HEK293 (cell line): ENCODE data around the gene HERPUD2.

ENCODE experiments used
- CTCF ChIA-PET: fragments of 350-600 bp; formaldehyde crosslinking; extraction: SDS; loops from one replicate; lab custom pipeline; 2021; ENCODE audit warnings: antibody characterized with exemption; lab: Yijun Ruan, JAX
- POLR2A ChIA-PET: fragments of 300-600 bp; formaldehyde crosslinking; extraction: SDS; loops from one replicate; lab custom pipeline; 2020; ENCODE audit warnings: antibody characterized with exemption, inconsistent platforms; lab: Yijun Ruan, JAX
- H3K27ac ChIP-seq: fragments of 200-500 bp; sonication (Bioruptor generic); 2 replicates; pipeline ENCODE4 v1.5.1; 2014; ENCODE audit warnings: low read depth, low read length, control low read depth, inconsistent platforms; ENCODE audit errors: extremely low read depth
- H3K36me3 ChIP-seq, 2 experiments: fragments of 200-500 bp in 1 of 2; sonication (Bioruptor generic) in 1 of 2; 1 replicate in 1 of 2; 2 replicates in 1 of 2; pipeline ENCODE4 v1.5.1; 2014 to 2017; ENCODE audit warnings: inconsistent platforms in 2 of 2, low read length in 2 of 2; ENCODE audit not compliant: control insufficient read depth in 2 of 2, insufficient read depth in 1 of 2
- H3K4me1 ChIP-seq: fragments of 200-500 bp; sonication (Bioruptor generic); 2 replicates; pipeline ENCODE4 v1.5.1; 2014; ENCODE audit warnings: mild to moderate bottlenecking, low read length, inconsistent platforms; ENCODE audit not compliant: control insufficient read depth, insufficient read depth
- H3K4me3 ChIP-seq: 2 replicates; pipeline ENCODE4 v1.5.1; 2011; ENCODE audit warnings: low read depth, mild to moderate bottlenecking, control low read depth, low read length, moderate library complexity
- H3K9me3 ChIP-seq: fragments of 200-500 bp; sonication (Bioruptor generic); 2 replicates; pipeline ENCODE4 v1.5.1; 2014; ENCODE audit warnings: low read depth, low read length, inconsistent platforms; ENCODE audit not compliant: control insufficient read depth, insufficient read depth
- GFI1B ChIP-seq: fragments of 450-650 bp; formaldehyde crosslinking; IDR thresholded peaks from 2 replicates; pipeline ENCODE4 v1.5.1; 2016; ENCODE audit warnings: missing biosample characterization, missing genetic modification characterization
- HOXA7 ChIP-seq: sonication (generic); formaldehyde crosslinking; IDR thresholded peaks from 2 replicates; pipeline ENCODE4 v1.8.1; 2022; ENCODE audit warnings: missing genetic modification reagents, borderline replicate concordance
- HOXC10 ChIP-seq: sonication (generic); formaldehyde crosslinking; IDR thresholded peaks from 2 replicates; pipeline ENCODE4 v1.8.1; 2023; ENCODE audit warnings: mild to moderate bottlenecking, missing genetic modification reagents
- OVOL3 ChIP-seq: fragments of 450-650 bp; formaldehyde crosslinking; IDR thresholded peaks from 2 replicates; pipeline ENCODE4 v1.5.1; 2016; ENCODE audit warnings: missing biosample characterization, missing genetic modification characterization
- RBAK ChIP-seq: fragments of 450-650 bp; formaldehyde crosslinking; IDR thresholded peaks from 2 replicates; pipeline ENCODE4 v1.5.1; 2016; ENCODE audit warnings: missing biosample characterization, missing genetic modification characterization
- SCRT2 ChIP-seq: fragments of 450-650 bp; formaldehyde crosslinking; IDR thresholded peaks from 2 replicates; pipeline ENCODE4 v1.5.1; 2016; ENCODE audit warnings: missing biosample characterization, missing genetic modification characterization
- SETDB1 ChIP-seq: IDR thresholded peaks from one replicate; pipeline ENCODE4 v1.6.1; 2017; ENCODE audit warnings: mild to moderate bottlenecking, low read length, moderate library complexity, mixed read lengths; ENCODE audit not compliant: insufficient read length
- SP2 ChIP-seq: fragments of 450-650 bp; formaldehyde crosslinking; IDR thresholded peaks from 2 replicates; pipeline ENCODE4 v1.5.1; 2016; ENCODE audit warnings: missing biosample characterization, missing genetic modification characterization
- SP7 ChIP-seq: fragments of 450-650 bp; formaldehyde crosslinking; IDR thresholded peaks from 2 replicates; pipeline ENCODE4 v1.5.1; 2016; ENCODE audit warnings: missing biosample characterization, missing genetic modification characterization
- YY2 ChIP-seq: fragments of 450-650 bp; formaldehyde crosslinking; IDR thresholded peaks from 2 replicates; pipeline ENCODE4 v1.5.1; 2016; ENCODE audit warnings: missing biosample characterization, missing genetic modification characterization
- ZBTB48 ChIP-seq: fragments of 450-650 bp; formaldehyde crosslinking; IDR thresholded peaks from 2 replicates; pipeline ENCODE4 v1.5.1; 2016; ENCODE audit warnings: missing biosample characterization, missing genetic modification characterization
- ZEB2 ChIP-seq: fragments of 450-650 bp; formaldehyde crosslinking; IDR thresholded peaks from 2 replicates; pipeline ENCODE4 v1.5.1; 2016; ENCODE audit warnings: missing biosample characterization, missing genetic modification characterization
- ZNF184 ChIP-seq: fragments of 450-650 bp; IDR thresholded peaks from 2 replicates; pipeline ENCODE4 v1.5.1; 2018; ENCODE audit warnings: missing biosample characterization, mild to moderate bottlenecking, missing genetic modification characterization
- ZNF214 ChIP-seq: fragments of 450-650 bp; formaldehyde crosslinking; IDR thresholded peaks from 2 replicates; pipeline ENCODE4 v1.5.1; 2017; ENCODE audit warnings: missing biosample characterization, mild to moderate bottlenecking, missing genetic modification characterization, borderline replicate concordance
- ZNF350 ChIP-seq: fragments of 450-650 bp; formaldehyde crosslinking; IDR thresholded peaks from 2 replicates; pipeline ENCODE4 v1.5.0; 2017; ENCODE audit warnings: missing biosample characterization, mild to moderate bottlenecking, missing genetic modification characterization
- ZNF510 ChIP-seq: fragments of 450-650 bp; formaldehyde crosslinking; IDR thresholded peaks from 2 replicates; pipeline ENCODE4 v1.5.1; 2018; ENCODE audit warnings: mild to moderate bottlenecking, missing genetic modification characterization, missing biosample characterization; ENCODE audit not compliant: insufficient replicate concordance
- ZNF585B ChIP-seq: fragments of 450-650 bp; formaldehyde crosslinking; IDR thresholded peaks from 2 replicates; pipeline ENCODE4 v1.5.1; 2016; ENCODE audit warnings: missing biosample characterization, missing genetic modification characterization
- ZNF792 ChIP-seq: fragments of 450-650 bp; formaldehyde crosslinking; IDR thresholded peaks from 2 replicates; pipeline ENCODE4 v1.5.1; 2016; ENCODE audit warnings: missing biosample characterization, missing genetic modification characterization
- ZNF830 ChIP-seq: fragments of 450-650 bp; IDR thresholded peaks from 2 replicates; pipeline ENCODE4 v1.5.0; 2018; ENCODE audit warnings: missing biosample characterization, missing genetic modification characterization, low read depth, mild to moderate bottlenecking, moderate library complexity
- TF ChIP-seq, protein P1 (sequence below): fragments of 450-650 bp; formaldehyde crosslinking; IDR thresholded peaks from 2 replicates; pipeline ENCODE4 v1.5.1; 2016; ENCODE audit warnings: missing biosample characterization, missing genetic modification characterization, borderline replicate concordance
- TF ChIP-seq, protein P2 (sequence below): fragments of 450-650 bp; formaldehyde crosslinking; IDR thresholded peaks from 2 replicates; pipeline ENCODE4 v1.5.1; 2016; ENCODE audit warnings: missing biosample characterization, missing genetic modification characterization
- TF ChIP-seq, protein P3 (sequence below): fragments of 450-650 bp; formaldehyde crosslinking; IDR thresholded peaks from 2 replicates; pipeline ENCODE4 v1.5.1; 2016; ENCODE audit warnings: missing biosample characterization, missing genetic modification characterization
- TF ChIP-seq, protein P4 (sequence below): fragments of 450-650 bp; formaldehyde crosslinking; IDR thresholded peaks from 2 replicates; pipeline ENCODE4 v1.5.1; 2016; ENCODE audit warnings: missing biosample characterization, missing genetic modification characterization
- TF ChIP-seq, protein P5 (sequence below): fragments of 450-650 bp; formaldehyde crosslinking; IDR thresholded peaks from 2 replicates; pipeline ENCODE4 v1.5.1; 2016; ENCODE audit warnings: missing biosample characterization, missing genetic modification characterization
- TF ChIP-seq, protein P6 (sequence below): fragments of 450-650 bp; formaldehyde crosslinking; IDR thresholded peaks from 2 replicates; pipeline ENCODE4 v1.5.1; 2017; ENCODE audit warnings: missing biosample characterization, missing genetic modification characterization
- TF ChIP-seq, protein P7 (sequence below): fragments of 450-650 bp; formaldehyde crosslinking; IDR thresholded peaks from 2 replicates; pipeline ENCODE4 v1.5.1; 2016; ENCODE audit warnings: missing biosample characterization, missing genetic modification characterization

Gene HERPUD2

DNA sequence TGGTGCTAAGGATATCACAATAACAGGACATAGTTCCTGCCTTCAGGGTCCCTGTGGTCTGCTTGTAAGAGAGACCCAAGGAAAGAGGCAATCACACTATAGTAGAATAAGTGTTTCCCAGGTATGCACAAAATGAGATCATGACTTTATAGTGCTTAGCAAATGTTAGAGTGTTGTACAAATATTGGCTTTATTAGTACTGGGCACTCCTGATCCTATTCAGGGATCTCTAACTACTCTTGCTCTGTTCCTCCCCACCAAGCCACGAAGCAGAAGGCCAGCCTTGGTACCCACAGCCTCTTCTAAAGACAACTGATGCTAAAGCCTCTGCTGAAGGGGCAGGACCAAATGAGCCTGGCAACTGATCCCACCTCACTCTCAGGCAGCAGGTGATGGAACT, 75.1 kb downstream of the HERPUD2 start:
- TF ChIP-seq, protein P1, sequence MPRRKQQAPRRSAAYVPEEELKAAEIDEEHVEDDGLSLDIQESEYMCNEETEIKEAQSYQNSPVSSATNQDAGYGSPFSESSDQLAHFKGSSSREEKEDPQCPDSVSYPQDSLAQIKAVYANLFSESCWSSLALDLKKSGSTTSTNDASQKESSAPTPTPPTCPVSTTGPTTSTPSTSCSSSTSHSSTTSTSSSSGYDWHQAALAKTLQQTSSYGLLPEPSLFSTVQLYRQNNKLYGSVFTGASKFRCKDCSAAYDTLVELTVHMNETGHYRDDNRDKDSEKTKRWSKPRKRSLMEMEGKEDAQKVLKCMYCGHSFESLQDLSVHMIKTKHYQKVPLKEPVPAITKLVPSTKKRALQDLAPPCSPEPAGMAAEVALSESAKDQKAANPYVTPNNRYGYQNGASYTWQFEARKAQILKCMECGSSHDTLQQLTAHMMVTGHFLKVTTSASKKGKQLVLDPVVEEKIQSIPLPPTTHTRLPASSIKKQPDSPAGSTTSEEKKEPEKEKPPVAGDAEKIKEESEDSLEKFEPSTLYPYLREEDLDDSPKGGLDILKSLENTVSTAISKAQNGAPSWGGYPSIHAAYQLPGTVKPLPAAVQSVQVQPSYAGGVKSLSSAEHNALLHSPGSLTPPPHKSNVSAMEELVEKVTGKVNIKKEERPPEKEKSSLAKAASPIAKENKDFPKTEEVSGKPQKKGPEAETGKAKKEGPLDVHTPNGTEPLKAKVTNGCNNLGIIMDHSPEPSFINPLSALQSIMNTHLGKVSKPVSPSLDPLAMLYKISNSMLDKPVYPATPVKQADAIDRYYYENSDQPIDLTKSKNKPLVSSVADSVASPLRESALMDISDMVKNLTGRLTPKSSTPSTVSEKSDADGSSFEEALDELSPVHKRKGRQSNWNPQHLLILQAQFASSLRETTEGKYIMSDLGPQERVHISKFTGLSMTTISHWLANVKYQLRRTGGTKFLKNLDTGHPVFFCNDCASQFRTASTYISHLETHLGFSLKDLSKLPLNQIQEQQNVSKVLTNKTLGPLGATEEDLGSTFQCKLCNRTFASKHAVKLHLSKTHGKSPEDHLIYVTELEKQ (tag by site-specific recombination): no peak
- TF ChIP-seq HOXA7 (CRISPR knock-in tag) (no peak), ZNF510 (no peak), GFI1B (no peak), SP2 (tag by site-specific recombination) (no peak), ZBTB48 (tag by site-specific recombination) (no peak), YY2 (tag by site-specific recombination) (no peak), ZNF830 (tag by site-specific recombination) (no peak), OVOL3 (no peak), HOXC10 (CRISPR knock-in tag) (no peak), ZNF350 (tag by site-specific recombination) (no peak), ZNF214 (tag by site-specific recombination) (no peak)
- TF ChIP-seq, protein P2, sequence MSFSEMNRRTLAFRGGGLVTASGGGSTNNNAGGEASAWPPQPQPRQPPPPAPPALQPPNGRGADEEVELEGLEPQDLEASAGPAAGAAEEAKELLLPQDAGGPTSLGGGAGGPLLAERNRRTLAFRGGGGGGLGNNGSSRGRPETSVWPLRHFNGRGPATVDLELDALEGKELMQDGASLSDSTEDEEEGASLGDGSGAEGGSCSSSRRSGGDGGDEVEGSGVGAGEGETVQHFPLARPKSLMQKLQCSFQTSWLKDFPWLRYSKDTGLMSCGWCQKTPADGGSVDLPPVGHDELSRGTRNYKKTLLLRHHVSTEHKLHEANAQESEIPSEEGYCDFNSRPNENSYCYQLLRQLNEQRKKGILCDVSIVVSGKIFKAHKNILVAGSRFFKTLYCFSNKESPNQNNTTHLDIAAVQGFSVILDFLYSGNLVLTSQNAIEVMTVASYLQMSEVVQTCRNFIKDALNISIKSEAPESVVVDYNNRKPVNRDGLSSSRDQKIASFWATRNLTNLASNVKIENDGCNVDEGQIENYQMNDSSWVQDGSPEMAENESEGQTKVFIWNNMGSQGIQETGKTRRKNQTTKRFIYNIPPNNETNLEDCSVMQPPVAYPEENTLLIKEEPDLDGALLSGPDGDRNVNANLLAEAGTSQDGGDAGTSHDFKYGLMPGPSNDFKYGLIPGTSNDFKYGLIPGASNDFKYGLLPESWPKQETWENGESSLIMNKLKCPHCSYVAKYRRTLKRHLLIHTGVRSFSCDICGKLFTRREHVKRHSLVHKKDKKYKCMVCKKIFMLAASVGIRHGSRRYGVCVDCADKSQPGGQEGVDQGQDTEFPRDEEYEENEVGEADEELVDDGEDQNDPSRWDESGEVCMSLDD (tag by site-specific recombination): no peak
- TF ChIP-seq, protein P3, sequence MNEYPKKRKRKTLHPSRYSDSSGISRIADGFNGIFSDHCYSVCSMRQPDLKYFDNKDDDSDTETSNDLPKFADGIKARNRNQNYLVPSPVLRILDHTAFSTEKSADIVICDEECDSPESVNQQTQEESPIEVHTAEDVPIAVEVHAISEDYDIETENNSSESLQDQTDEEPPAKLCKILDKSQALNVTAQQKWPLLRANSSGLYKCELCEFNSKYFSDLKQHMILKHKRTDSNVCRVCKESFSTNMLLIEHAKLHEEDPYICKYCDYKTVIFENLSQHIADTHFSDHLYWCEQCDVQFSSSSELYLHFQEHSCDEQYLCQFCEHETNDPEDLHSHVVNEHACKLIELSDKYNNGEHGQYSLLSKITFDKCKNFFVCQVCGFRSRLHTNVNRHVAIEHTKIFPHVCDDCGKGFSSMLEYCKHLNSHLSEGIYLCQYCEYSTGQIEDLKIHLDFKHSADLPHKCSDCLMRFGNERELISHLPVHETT: no peak
- TF ChIP-seq, protein P4, sequence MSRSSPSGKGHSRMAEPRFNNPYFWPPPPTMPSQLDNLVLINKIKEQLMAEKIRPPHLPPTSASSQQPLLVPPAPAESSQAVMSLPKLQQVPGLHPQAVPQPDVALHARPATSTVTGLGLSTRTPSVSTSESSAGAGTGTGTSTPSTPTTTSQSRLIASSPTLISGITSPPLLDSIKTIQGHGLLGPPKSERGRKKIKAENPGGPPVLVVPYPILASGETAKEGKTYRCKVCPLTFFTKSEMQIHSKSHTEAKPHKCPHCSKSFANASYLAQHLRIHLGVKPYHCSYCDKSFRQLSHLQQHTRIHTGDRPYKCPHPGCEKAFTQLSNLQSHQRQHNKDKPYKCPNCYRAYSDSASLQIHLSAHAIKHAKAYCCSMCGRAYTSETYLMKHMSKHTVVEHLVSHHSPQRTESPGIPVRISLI (tag by site-specific recombination): no peak
- ChIA-PET CTCF (no interaction called here), POLR2A (no interaction called here)
- H3K4me3 ChIP-seq: no peak overlapping the region
- no peak overlapping the region for H3K27ac ChIP-seq
- 0 out of 2 replicates have a peak, but pooled peaks cover 7% of the 10 kb centered on the region for H3K4me1 ChIP-seq
- H3K9me3 ChIP-seq: no peaks in the 10 kb centered on the region
- no peaks in the 10 kb centered on the region for H3K36me3 ChIP-seq

DNA sequence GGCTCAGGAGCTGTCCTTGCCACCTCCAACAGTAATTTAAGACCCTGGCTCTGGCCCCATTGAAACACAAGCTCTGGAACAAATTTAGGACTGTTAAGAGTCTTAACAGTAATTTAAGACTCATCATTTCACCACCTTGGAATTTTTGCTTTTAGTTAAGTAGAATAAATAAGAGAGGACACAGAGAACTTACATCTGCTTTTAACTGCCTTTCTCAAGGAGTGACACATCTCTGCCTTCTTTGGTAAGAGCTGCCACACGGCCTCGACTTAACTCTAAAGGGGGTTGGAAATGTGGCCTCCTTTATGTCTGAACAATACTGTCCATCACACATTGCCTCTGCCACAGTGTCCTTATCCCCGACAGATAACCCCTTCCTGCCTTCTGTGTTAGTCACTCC, 77.9 kb downstream of the HERPUD2 start:
- no peaks in the 10 kb centered on the region for H3K4me1 ChIP-seq
- H3K4me3 ChIP-seq: no peak overlapping the region
- ChIA-PET POLR2A (no interaction called here), CTCF (no interaction called here)
- no peaks in the 10 kb centered on the region for H3K36me3 ChIP-seq
- no peaks in the 10 kb centered on the region for H3K9me3 ChIP-seq
- no peak overlapping the region for H3K27ac ChIP-seq
- no peak for TF ChIP-seq ZNF792 (tag by site-specific recombination)
- TF ChIP-seq RBAK (tag by site-specific recombination): no peak
- TF ChIP-seq, protein P5, sequence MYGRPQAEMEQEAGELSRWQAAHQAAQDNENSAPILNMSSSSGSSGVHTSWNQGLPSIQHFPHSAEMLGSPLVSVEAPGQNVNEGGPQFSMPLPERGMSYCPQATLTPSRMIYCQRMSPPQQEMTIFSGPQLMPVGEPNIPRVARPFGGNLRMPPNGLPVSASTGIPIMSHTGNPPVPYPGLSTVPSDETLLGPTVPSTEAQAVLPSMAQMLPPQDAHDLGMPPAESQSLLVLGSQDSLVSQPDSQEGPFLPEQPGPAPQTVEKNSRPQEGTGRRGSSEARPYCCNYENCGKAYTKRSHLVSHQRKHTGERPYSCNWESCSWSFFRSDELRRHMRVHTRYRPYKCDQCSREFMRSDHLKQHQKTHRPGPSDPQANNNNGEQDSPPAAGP (tag by site-specific recombination): no peak
- TF ChIP-seq SP7 (tag by site-specific recombination): no peak
- TF ChIP-seq, protein P6, sequence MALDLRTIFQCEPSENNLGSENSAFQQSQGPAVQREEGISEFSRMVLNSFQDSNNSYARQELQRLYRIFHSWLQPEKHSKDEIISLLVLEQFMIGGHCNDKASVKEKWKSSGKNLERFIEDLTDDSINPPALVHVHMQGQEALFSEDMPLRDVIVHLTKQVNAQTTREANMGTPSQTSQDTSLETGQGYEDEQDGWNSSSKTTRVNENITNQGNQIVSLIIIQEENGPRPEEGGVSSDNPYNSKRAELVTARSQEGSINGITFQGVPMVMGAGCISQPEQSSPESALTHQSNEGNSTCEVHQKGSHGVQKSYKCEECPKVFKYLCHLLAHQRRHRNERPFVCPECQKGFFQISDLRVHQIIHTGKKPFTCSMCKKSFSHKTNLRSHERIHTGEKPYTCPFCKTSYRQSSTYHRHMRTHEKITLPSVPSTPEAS (tag by site-specific recombination): no peak
- TF ChIP-seq ZNF184: no peak
- no peak for TF ChIP-seq ZEB2 (tag by site-specific recombination)
- no peak for TF ChIP-seq ZNF585B (tag by site-specific recombination)
- no peak for TF ChIP-seq HOXC10 (CRISPR knock-in tag)
- no peak for TF ChIP-seq SETDB1
- TF ChIP-seq, protein P7, sequence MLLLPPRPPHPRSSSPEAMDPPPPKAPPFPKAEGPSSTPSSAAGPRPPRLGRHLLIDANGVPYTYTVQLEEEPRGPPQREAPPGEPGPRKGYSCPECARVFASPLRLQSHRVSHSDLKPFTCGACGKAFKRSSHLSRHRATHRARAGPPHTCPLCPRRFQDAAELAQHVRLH (tag by site-specific recombination): no peak
- TF ChIP-seq SCRT2 (tag by site-specific recombination): no peak
